Memory B cell (primary cell): ENCODE data around the gene TGFBI.

Experiments
- ATAC-seq: fragments of 150-1000 bp; cut with Tn5 transposase; 2 replicates; pipeline ENCODE4 v1.10.0; 2021; ENCODE audit warnings: low read depth, mild to moderate bottlenecking, moderate library complexity
- DNase-seq, 2 donors: peaks; one replicate each; pipeline ENCODE4 v3.0.0; 2022; ENCODE audit warnings: low spot score in 2 of 2
- H3K27ac Mint-ChIP-seq: one replicate; pipeline ENCODE4 v1.8.0; 2022; ENCODE audit warnings: mild to moderate bottlenecking, moderate library complexity, mixed read lengths
- H3K27me3 Mint-ChIP-seq: one replicate; pipeline ENCODE4 v1.8.0; 2022; ENCODE audit warnings: mixed read lengths
- H3K36me3 Mint-ChIP-seq: one replicate; pipeline ENCODE4 v1.8.0; 2022; ENCODE audit warnings: mild to moderate bottlenecking, mixed read lengths
- H3K4me1 Mint-ChIP-seq: one replicate; pipeline ENCODE4 v1.8.0; 2022; ENCODE audit warnings: mixed read lengths
- H3K4me3 Mint-ChIP-seq: one replicate; pipeline ENCODE4 v1.8.0; 2022; ENCODE audit warnings: mild to moderate bottlenecking, moderate library complexity, mixed read lengths
- H3K9me3 Mint-ChIP-seq: one replicate; pipeline ENCODE4 v1.8.0; 2022; ENCODE audit warnings: mixed read lengths

The TGFBI gene

GRCh38 chr5:136025900-136026299 lies 2.9 kb upstream of the TGFBI start:
- H3K9me3 Mint-ChIP-seq = no peaks in the 10 kb centered on the region
- ATAC-seq (no peak), DNase-seq (no peak)
- no peak overlapping the region for H3K27ac Mint-ChIP-seq
- no peaks in the 10 kb centered on the region for H3K36me3 Mint-ChIP-seq
- no peak overlapping the region for H3K4me3 Mint-ChIP-seq
- peaks cover 25% of the 10 kb centered on the region for H3K27me3 Mint-ChIP-seq
- peaks cover 3% of the 10 kb centered on the region for H3K4me1 Mint-ChIP-seq

GRCh38 chr5:136026636-136027035 lies 2.2 kb upstream of the TGFBI start:
- H3K4me3 Mint-ChIP-seq = no peak overlapping the region
- ATAC-seq = no peak
- DNase-seq = no peak
- no peak overlapping the region for H3K27ac Mint-ChIP-seq
- H3K27me3 Mint-ChIP-seq = peaks cover 25% of the 10 kb centered on the region
- H3K36me3 Mint-ChIP-seq = no peaks in the 10 kb centered on the region
- peaks cover 7% of the 10 kb centered on the region for H3K4me1 Mint-ChIP-seq
- H3K9me3 Mint-ChIP-seq = no peaks in the 10 kb centered on the region

- no peak for DNase-seq
- H3K27ac Mint-ChIP-seq = no peak overlapping the region
Measured at GRCh38 chr5:136027311-136027710, 1.5 kb upstream of the TGFBI start.

GRCh38 chr5:136028090-136028489 lies 698 bp upstream of the TGFBI start:
- Mint-ChIP-seq H3K27me3 (peaks cover 20% of the 10 kb centered on the region), H3K4me3 (no peak overlapping the region), H3K36me3 (no peaks in the 10 kb centered on the region), H3K9me3 (no peaks in the 10 kb centered on the region), H3K27ac (no peak overlapping the region), H3K4me1 (peaks cover 9% of the 10 kb centered on the region)
- ATAC-seq (no peak), DNase-seq (no peak)

More at GRCh38 chr5:136027311-136027710, 1.5 kb upstream of the TGFBI start:
- H3K27me3 Mint-ChIP-seq = peaks cover 23% of the 10 kb centered on the region
- H3K4me1 Mint-ChIP-seq = peaks cover 7% of the 10 kb centered on the region
- no peaks in the 10 kb centered on the region for H3K36me3 Mint-ChIP-seq
- ATAC-seq = no peak
- H3K4me3 Mint-ChIP-seq = no peak overlapping the region
- no peaks in the 10 kb centered on the region for H3K9me3 Mint-ChIP-seq

- DNase-seq (no peak), ATAC-seq (no peak)
- Mint-ChIP-seq H3K36me3 (no peaks in the 10 kb centered on the region), H3K27ac (no peak overlapping the region), H3K4me3 (no peak overlapping the region), H3K9me3 (no peaks in the 10 kb centered on the region), H3K27me3 (peaks cover 17% of the 10 kb centered on the region), H3K4me1 (peaks cover 28% of the 10 kb centered on the region)
Measured at GRCh38 chr5:136030252-136030651, 1.5 kb downstream of the TGFBI start.

GRCh38 chr5:136030956-136031611 lies 2.3 kb downstream of the TGFBI start:
- Mint-ChIP-seq H3K4me1 (peaks cover 31% of the 10 kb centered on the region), H3K9me3 (no peaks in the 10 kb centered on the region), H3K4me3 (peak overlapping the region; percentile 60), H3K36me3 (no peaks in the 10 kb centered on the region), H3K27me3 (peaks cover 17% of the 10 kb centered on the region), H3K27ac (peak overlapping the region; percentile 65)
- no peak for DNase-seq
- ATAC-seq = peak; percentile 61

- ATAC-seq (no peak), DNase-seq (no peak)
- Mint-ChIP-seq H3K36me3 (no peaks in the 10 kb centered on the region), H3K9me3 (no peaks in the 10 kb centered on the region), H3K27me3 (peaks cover 14% of the 10 kb centered on the region), H3K4me3 (no peak overlapping the region), H3K4me1 (peaks cover 35% of the 10 kb centered on the region), H3K27ac (no peak overlapping the region)
Measured at GRCh38 chr5:136031711-136032110, 2.9 kb downstream of the TGFBI start.

GRCh38 chr5:136032564-136032963 lies 3.8 kb downstream of the TGFBI start:
- DNase-seq (no peak), ATAC-seq (no peak)
- H3K4me3 Mint-ChIP-seq = no peak overlapping the region
- H3K4me1 Mint-ChIP-seq = peaks cover 41% of the 10 kb centered on the region
- H3K36me3 Mint-ChIP-seq = no peaks in the 10 kb centered on the region
- H3K27ac Mint-ChIP-seq = no peak overlapping the region
- H3K9me3 Mint-ChIP-seq = no peaks in the 10 kb centered on the region
- peaks cover 6% of the 10 kb centered on the region for H3K27me3 Mint-ChIP-seq

GRCh38 chr5:136033234-136033633 lies 4.4 kb downstream of the TGFBI start:
- peaks cover 1% of the 10 kb centered on the region for H3K36me3 Mint-ChIP-seq
- ATAC-seq = no peak
- H3K9me3 Mint-ChIP-seq = no peaks in the 10 kb centered on the region
- H3K4me1 Mint-ChIP-seq = peaks cover 43% of the 10 kb centered on the region
- no peaks in the 10 kb centered on the region for H3K27me3 Mint-ChIP-seq
- H3K4me3 Mint-ChIP-seq = no peak overlapping the region
- no peak overlapping the region for H3K27ac Mint-ChIP-seq
- DNase-seq = no peak

- Mint-ChIP-seq H3K9me3 (no peaks in the 10 kb centered on the region), H3K27me3 (no peaks in the 10 kb centered on the region), H3K4me1 (peaks cover 43% of the 10 kb centered on the region), H3K27ac (peak overlapping the region; percentile 14), H3K36me3 (peaks cover 3% of the 10 kb centered on the region), H3K4me3 (no peak overlapping the region)
- ATAC-seq (no peak), DNase-seq (no peak)
Measured at GRCh38 chr5:136033848-136034247, 5.1 kb downstream of the TGFBI start.

GRCh38 chr5:136034492-136034891 lies 5.7 kb downstream of the TGFBI start:
- DNase-seq = no peak
- H3K27ac Mint-ChIP-seq = peak overlapping the region; percentile 14
- ATAC-seq = peak; percentile 68
- peaks cover 43% of the 10 kb centered on the region for H3K4me1 Mint-ChIP-seq
- no peak overlapping the region for H3K4me3 Mint-ChIP-seq
- peaks cover 3% of the 10 kb centered on the region for H3K36me3 Mint-ChIP-seq
- no peaks in the 10 kb centered on the region for H3K27me3 Mint-ChIP-seq
- no peaks in the 10 kb centered on the region for H3K9me3 Mint-ChIP-seq

GRCh38 chr5:136034984-136035383 lies 6.2 kb downstream of the TGFBI start:
- peaks cover 43% of the 10 kb centered on the region for H3K4me1 Mint-ChIP-seq
- no peak for DNase-seq
- H3K4me3 Mint-ChIP-seq = no peak overlapping the region
- no peak for ATAC-seq
- H3K27me3 Mint-ChIP-seq = no peaks in the 10 kb centered on the region
- H3K27ac Mint-ChIP-seq = no peak overlapping the region
- H3K9me3 Mint-ChIP-seq = no peaks in the 10 kb centered on the region
- H3K36me3 Mint-ChIP-seq = peaks cover 3% of the 10 kb centered on the region

- H3K9me3 Mint-ChIP-seq = no peaks in the 10 kb centered on the region
- no peaks in the 10 kb centered on the region for H3K27me3 Mint-ChIP-seq
- H3K4me3 Mint-ChIP-seq = no peak overlapping the region
- no peak for ATAC-seq
- no peak for DNase-seq
- peaks cover 41% of the 10 kb centered on the region for H3K4me1 Mint-ChIP-seq
- H3K36me3 Mint-ChIP-seq = peaks cover 3% of the 10 kb centered on the region
- peak overlapping the region; percentile 53 for H3K27ac Mint-ChIP-seq
Measured at GRCh38 chr5:136035837-136036236, 7.0 kb downstream of the TGFBI start.

- DNase-seq (no peak), ATAC-seq (no peak)
- Mint-ChIP-seq H3K27ac (peak overlapping the region; percentile 53), H3K4me1 (peaks cover 37% of the 10 kb centered on the region), H3K9me3 (no peaks in the 10 kb centered on the region), H3K4me3 (no peak overlapping the region), H3K36me3 (peaks cover 3% of the 10 kb centered on the region), H3K27me3 (no peaks in the 10 kb centered on the region)
Measured at GRCh38 chr5:136036293-136036911, 7.6 kb downstream of the TGFBI start.
